Vagina (tissue), 2 donors: ENCODE measurements around the gene MPC1L.

Experiments used
- CTCF ChIP-seq, 3 experiments: fragments of 450-650 bp in 2 of 3; fragments of 200-600 bp in 1 of 3; sonication (generic) in 1 of 3; IDR thresholded peaks; one replicate each; pipeline ENCODE4 v1.5.1; 2017 to 2019; ENCODE audit warnings: antibody characterized with exemption in 3 of 3, mild to moderate bottlenecking in 2 of 3, moderate library complexity in 2 of 3
- POLR2A ChIP-seq, 2 donors: fragments of 450-650 bp; IDR thresholded peaks; one replicate each; pipeline ENCODE4 v1.6.1; 2017; ENCODE audit warnings: antibody characterized with exemption in 2 of 2, mild to moderate bottlenecking in 2 of 2, moderate library complexity in 2 of 2

GRCh38 chrX:40632199-40632598 lies 9.0 kb downstream of the MPC1L start:
- TF ChIP-seq CTCF (IDR thresholded peaks at IDR 0.05), result no peak
- no peak for TF ChIP-seq POLR2A (IDR thresholded peaks at IDR 0.05)
